Fibroblast of pulmonary artery (primary cell): ENCODE measurements around the gene MACROD2.

Experiments
- DNase-seq: peaks from one replicate; pipeline ENCODE4 v3.0.0-alpha.2; 2010; ENCODE audit warnings: low read depth
- H3K4me3 ChIP-seq: replicated peaks from 2 replicates; pipeline ENCODE4 v1.5.1; 2011; ENCODE audit warnings: low read depth, mild to moderate bottlenecking, control low read depth, low read length, moderate library complexity
- CTCF ChIP-seq: IDR thresholded peaks from 2 replicates; pipeline ENCODE4 v1.5.1; 2011; ENCODE audit warnings: mild to moderate bottlenecking, control low read depth, low read length, inconsistent platforms; ENCODE audit errors: missing control alignments

MACROD2 gene

DNA sequence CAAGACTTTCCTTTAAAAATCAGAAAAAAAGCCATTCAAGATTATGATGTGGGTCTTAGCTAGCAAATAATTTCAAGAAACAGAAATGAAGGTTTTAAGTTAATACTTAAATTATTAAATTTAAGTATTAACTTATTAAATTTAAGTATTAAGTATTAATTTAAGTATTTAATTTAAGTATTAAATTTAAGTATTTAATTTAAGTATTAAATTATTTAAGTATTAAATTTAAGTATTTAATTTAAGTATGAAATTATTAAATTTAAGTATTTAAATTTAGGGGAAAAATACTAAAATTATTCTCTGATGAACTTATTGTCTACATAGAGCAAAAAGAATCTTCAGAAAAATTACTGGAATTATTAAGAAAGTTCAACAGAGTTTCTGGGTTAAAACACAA is 1171.4 kb downstream of the MACROD2 start:
- no peak overlapping the region for H3K4me3 ChIP-seq
- TF ChIP-seq CTCF: no peak
- no peak for DNase-seq

DNA sequence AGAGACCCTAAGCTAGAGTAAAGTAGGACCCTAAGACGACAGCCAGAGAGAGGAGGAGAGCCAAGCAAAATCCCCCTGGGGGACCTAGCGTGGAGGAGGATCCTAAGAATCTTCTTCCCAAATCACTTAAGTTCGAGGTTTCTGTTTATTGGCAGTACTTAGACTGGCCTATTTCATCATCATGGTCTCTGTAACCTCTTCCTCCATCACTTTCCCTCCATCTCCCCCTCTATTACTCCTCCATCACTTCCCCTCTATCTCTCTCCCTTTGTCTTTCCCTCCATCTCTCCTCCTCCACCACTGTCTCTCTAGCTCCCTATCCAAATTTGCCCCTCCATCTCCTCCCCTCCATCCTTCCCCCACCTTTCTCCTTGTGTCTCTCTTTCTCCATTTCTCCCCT is 1175.7 kb downstream of the MACROD2 start:
- TF ChIP-seq CTCF: no peak
- H3K4me3 ChIP-seq: no peak overlapping the region
- DNase-seq: no peak

DNA sequence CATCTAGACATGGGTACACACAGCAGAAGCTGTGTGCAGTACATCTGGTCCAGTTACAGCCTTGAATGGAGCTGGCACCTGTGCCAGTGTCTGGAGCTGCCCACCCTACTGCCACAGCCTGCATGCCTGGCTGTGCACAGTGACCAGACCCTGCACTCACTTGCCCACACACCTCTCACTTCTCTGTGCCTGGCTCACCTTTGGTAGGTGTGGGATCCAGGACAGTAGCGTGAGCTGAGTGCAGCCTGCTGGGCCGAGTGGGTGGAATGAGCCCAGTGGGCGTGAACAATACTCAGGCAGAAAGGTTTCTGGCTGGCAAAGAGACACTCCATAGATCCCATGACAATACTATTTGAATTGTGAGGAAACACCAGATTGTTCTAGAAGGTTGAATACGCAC is 1181.6 kb downstream of the MACROD2 start:
- DNase-seq: no peak
- no peak for TF ChIP-seq CTCF
- no peak overlapping the region for H3K4me3 ChIP-seq

GRCh38 chr20:15178581-15178980 is 1183.3 kb downstream of the MACROD2 start:
- no peak for DNase-seq
- no peak overlapping the region for H3K4me3 ChIP-seq
- TF ChIP-seq CTCF: no peak

DNA sequence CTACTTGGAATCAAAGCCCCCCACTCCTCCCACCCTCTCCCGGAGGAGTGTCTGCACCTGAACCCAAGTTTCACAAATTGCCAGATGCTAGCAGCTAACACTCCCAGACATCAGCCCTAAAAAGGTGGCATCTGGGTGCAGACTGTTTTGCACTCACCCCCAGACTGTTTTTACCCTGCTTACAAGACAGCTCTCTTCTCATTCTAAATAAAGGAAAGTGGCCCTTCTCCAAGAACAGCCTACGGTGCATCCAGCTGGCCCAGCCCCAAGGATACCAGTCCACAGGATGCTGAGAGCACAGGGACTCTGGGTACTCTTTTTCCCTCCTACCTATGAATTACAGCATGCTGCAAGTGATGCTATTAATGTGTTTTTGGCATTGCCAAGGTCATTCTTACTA is 1184.1 kb downstream of the MACROD2 start:
- TF ChIP-seq CTCF: no peak
- DNase-seq: no peak
- no peak overlapping the region for H3K4me3 ChIP-seq

GRCh38 chr20:15179781-15180180 is 1184.5 kb downstream of the MACROD2 start:
- DNase-seq: no peak
- H3K4me3 ChIP-seq: no peak overlapping the region
- TF ChIP-seq CTCF: no peak

GRCh38 chr20:15185322-15185721 is 1190.0 kb downstream of the MACROD2 start:
- TF ChIP-seq CTCF: no peak
- H3K4me3 ChIP-seq: no peak overlapping the region
- DNase-seq: no peak
